A673 (cell line): Measurements from ENCODE around the gene HRH2.

Experiments used
- CTCF ChIP-seq: fragments of 300-800, 200-600 bp; sonication (generic); conservative IDR thresholded peaks from 2 replicates; pipeline ENCODE4 v1.5.1; 2017; ENCODE audit warnings: low read depth, mild to moderate bottlenecking, antibody characterized with exemption, low read length, moderate library complexity, mixed read lengths
- EZH2 ChIP-seq: fragments of 200-600 bp; sonication (generic); IDR thresholded peaks from 2 replicates; pipeline ENCODE4 v1.6.1; 2017; ENCODE audit warnings: borderline replicate concordance, low read depth, mild to moderate bottlenecking, mixed read lengths, antibody characterized with exemption, low read length; ENCODE audit not compliant: poor library complexity, severe bottlenecking

GRCh38 chr5:175679411-175679810, 21.5 kb downstream of the HRH2 start:
- no peak for TF ChIP-seq CTCF
- TF ChIP-seq EZH2 = no peak
